Measurements from ENCODE around the gene MRPL14.

MRPL14 gene

GRCh38 chr6:44081753-44082152 is 45.5 kb downstream of the MRPL14 start:
- H3K4me1 ChIP-seq (ENCODE audit: control insufficient read depth in 1 of 2, insufficient read depth in 2 of 2, low read length in 2 of 2): peaks cover 3 to 10% of the 10 kb centered on the region in 2 donors
- no peak overlapping the region for H3K4me3 ChIP-seq (ENCODE audit: low read depth in 1 of 2, low read length in 2 of 2)
- H3K36me3 ChIP-seq (ENCODE audit: control insufficient read depth in 1 of 2, insufficient read depth in 2 of 2, low read length in 2 of 2): no peaks in the 10 kb centered on the region
- H3K27me3 ChIP-seq (ENCODE audit: control insufficient read depth in 1 of 2, insufficient read depth in 2 of 2, low read length in 2 of 2): no peaks in the 10 kb centered on the region
- no peaks in the 10 kb centered on the region for H3K9me3 ChIP-seq (ENCODE audit: control insufficient read depth in 1 of 2, low read length in 2 of 2)
- no peak overlapping the region for H3K27ac ChIP-seq (ENCODE audit: low read depth, low read length)
- H3K9ac ChIP-seq (ENCODE audit: low read depth in 1 of 2, low read length in 2 of 2): no peak overlapping the region

GRCh38 chr6:44080561-44081521 is 46.4 kb downstream of the MRPL14 start:
- no peaks in the 10 kb centered on the region for H3K27me3 ChIP-seq (ENCODE audit: control insufficient read depth in 1 of 2, insufficient read depth in 2 of 2, low read length in 2 of 2)
- H3K4me1 ChIP-seq (ENCODE audit: control insufficient read depth in 1 of 2, insufficient read depth in 2 of 2, low read length in 2 of 2): peaks cover 6 to 10% of the 10 kb centered on the region in 2 donors
- H3K9me3 ChIP-seq (ENCODE audit: control insufficient read depth in 1 of 2, low read length in 2 of 2): no peaks in the 10 kb centered on the region
- no peaks in the 10 kb centered on the region for H3K36me3 ChIP-seq (ENCODE audit: control insufficient read depth in 1 of 2, insufficient read depth in 2 of 2, low read length in 2 of 2)
- no peak overlapping the region for H3K27ac ChIP-seq (ENCODE audit: low read depth, low read length)
- no peak overlapping the region for H3K4me3 ChIP-seq (ENCODE audit: low read depth in 1 of 2, low read length in 2 of 2)
- no peak overlapping the region for H3K9ac ChIP-seq (ENCODE audit: low read depth in 1 of 2, low read length in 2 of 2)

GRCh38 chr6:44079672-44080071 is 47.6 kb downstream of the MRPL14 start:
- Histone ChIP-seq H3K4me3 (ENCODE audit: low read depth in 1 of 2, low read length in 2 of 2) (no peak overlapping the region), H3K27me3 (ENCODE audit: control insufficient read depth in 1 of 2, insufficient read depth in 2 of 2, low read length in 2 of 2) (no peaks in the 10 kb centered on the region), H3K36me3 (ENCODE audit: control insufficient read depth in 1 of 2, insufficient read depth in 2 of 2, low read length in 2 of 2) (no peaks in the 10 kb centered on the region), H3K4me1 (ENCODE audit: control insufficient read depth in 1 of 2, insufficient read depth in 2 of 2, low read length in 2 of 2) (peaks cover 6 to 15% of the 10 kb centered on the region in 2 donors), H3K27ac (ENCODE audit: low read depth, low read length) (no peak overlapping the region), H3K9ac (ENCODE audit: low read depth in 1 of 2, low read length in 2 of 2) (no peak overlapping the region), H3K9me3 (ENCODE audit: control insufficient read depth in 1 of 2, low read length in 2 of 2) (no peaks in the 10 kb centered on the region)

GRCh38 chr6:44078827-44079671 is 48.2 kb downstream of the MRPL14 start:
- Histone ChIP-seq H3K4me3 (ENCODE audit: low read depth in 1 of 2, low read length in 2 of 2) (no peak overlapping the region), H3K36me3 (ENCODE audit: control insufficient read depth in 1 of 2, insufficient read depth in 2 of 2, low read length in 2 of 2) (no peaks in the 10 kb centered on the region), H3K9ac (ENCODE audit: low read depth in 1 of 2, low read length in 2 of 2) (no peak overlapping the region), H3K9me3 (ENCODE audit: control insufficient read depth in 1 of 2, low read length in 2 of 2) (no peaks in the 10 kb centered on the region), H3K27ac (ENCODE audit: low read depth, low read length) (no peak overlapping the region), H3K4me1 (ENCODE audit: control insufficient read depth in 1 of 2, insufficient read depth in 2 of 2, low read length in 2 of 2) (peaks cover 11 to 21% of the 10 kb centered on the region in 2 donors), H3K27me3 (ENCODE audit: control insufficient read depth in 1 of 2, insufficient read depth in 2 of 2, low read length in 2 of 2) (no peaks in the 10 kb centered on the region)

- Histone ChIP-seq H3K27me3 (ENCODE audit: control insufficient read depth in 1 of 2, insufficient read depth in 2 of 2, low read length in 2 of 2) (no peaks in the 10 kb centered on the region), H3K4me3 (ENCODE audit: low read depth in 1 of 2, low read length in 2 of 2) (no peak overlapping the region), H3K9me3 (ENCODE audit: control insufficient read depth in 1 of 2, low read length in 2 of 2) (no peaks in the 10 kb centered on the region), H3K36me3 (ENCODE audit: control insufficient read depth in 1 of 2, insufficient read depth in 2 of 2, low read length in 2 of 2) (no peaks in the 10 kb centered on the region), H3K4me1 (ENCODE audit: control insufficient read depth in 1 of 2, insufficient read depth in 2 of 2, low read length in 2 of 2) (peaks cover 15 to 27% of the 10 kb centered on the region in 2 donors), H3K9ac (ENCODE audit: low read depth in 1 of 2, low read length in 2 of 2) (no peak overlapping the region), H3K27ac (ENCODE audit: low read depth, low read length) (no peak overlapping the region)
Observed at GRCh38 chr6:44078219-44078826, 48.9 kb downstream of the MRPL14 start.

GRCh38 chr6:44077214-44077946 is 49.9 kb downstream of the MRPL14 start:
- Histone ChIP-seq H3K9me3 (ENCODE audit: control insufficient read depth in 1 of 2, low read length in 2 of 2) (no peaks in the 10 kb centered on the region), H3K4me3 (ENCODE audit: low read depth in 1 of 2, low read length in 2 of 2) (no peak overlapping the region), H3K4me1 (ENCODE audit: control insufficient read depth in 1 of 2, insufficient read depth in 2 of 2, low read length in 2 of 2) (peaks cover 19 to 34% of the 10 kb centered on the region in 2 donors), H3K36me3 (ENCODE audit: control insufficient read depth in 1 of 2, insufficient read depth in 2 of 2, low read length in 2 of 2) (no peaks in the 10 kb centered on the region), H3K9ac (ENCODE audit: low read depth in 1 of 2, low read length in 2 of 2) (no peak overlapping the region), H3K27me3 (ENCODE audit: control insufficient read depth in 1 of 2, insufficient read depth in 2 of 2, low read length in 2 of 2) (no peaks in the 10 kb centered on the region), H3K27ac (ENCODE audit: low read depth, low read length) (no peak overlapping the region)

- peak overlapping the region in 1 of 2 donors; percentile 36 for H3K4me3 ChIP-seq (ENCODE audit: low read depth in 1 of 2, low read length in 2 of 2)
- H3K27me3 ChIP-seq (ENCODE audit: control insufficient read depth in 1 of 2, insufficient read depth in 2 of 2, low read length in 2 of 2): no peaks in the 10 kb centered on the region
Observed at GRCh38 chr6:44076356-44077213, 50.7 kb downstream of the MRPL14 start.

GRCh38 chr6:44075647-44076355 is 51.5 kb downstream of the MRPL14 start:
- Histone ChIP-seq H3K4me1 (ENCODE audit: control insufficient read depth in 1 of 2, insufficient read depth in 2 of 2, low read length in 2 of 2) (peaks cover 19 to 34% of the 10 kb centered on the region in 2 donors), H3K9ac (ENCODE audit: low read depth in 1 of 2, low read length in 2 of 2) (no peak overlapping the region), H3K9me3 (ENCODE audit: control insufficient read depth in 1 of 2, low read length in 2 of 2) (no peaks in the 10 kb centered on the region), H3K36me3 (ENCODE audit: control insufficient read depth in 1 of 2, insufficient read depth in 2 of 2, low read length in 2 of 2) (no peaks in the 10 kb centered on the region), H3K27me3 (ENCODE audit: control insufficient read depth in 1 of 2, insufficient read depth in 2 of 2, low read length in 2 of 2) (no peaks in the 10 kb centered on the region), H3K27ac (ENCODE audit: low read depth, low read length) (no peak overlapping the region), H3K4me3 (ENCODE audit: low read depth in 1 of 2, low read length in 2 of 2) (no peak overlapping the region)

More at GRCh38 chr6:44076356-44077213, 50.7 kb downstream of the MRPL14 start:
- no peak overlapping the region for H3K9ac ChIP-seq (ENCODE audit: low read depth in 1 of 2, low read length in 2 of 2)
- H3K36me3 ChIP-seq (ENCODE audit: control insufficient read depth in 1 of 2, insufficient read depth in 2 of 2, low read length in 2 of 2): no peaks in the 10 kb centered on the region
- H3K4me1 ChIP-seq (ENCODE audit: control insufficient read depth in 1 of 2, insufficient read depth in 2 of 2, low read length in 2 of 2): peaks cover 19 to 34% of the 10 kb centered on the region in 2 donors
- H3K9me3 ChIP-seq (ENCODE audit: control insufficient read depth in 1 of 2, low read length in 2 of 2): no peaks in the 10 kb centered on the region
- no peak overlapping the region for H3K27ac ChIP-seq (ENCODE audit: low read depth, low read length)
